ENCODE data around the gene FOXK2.

DNA sequence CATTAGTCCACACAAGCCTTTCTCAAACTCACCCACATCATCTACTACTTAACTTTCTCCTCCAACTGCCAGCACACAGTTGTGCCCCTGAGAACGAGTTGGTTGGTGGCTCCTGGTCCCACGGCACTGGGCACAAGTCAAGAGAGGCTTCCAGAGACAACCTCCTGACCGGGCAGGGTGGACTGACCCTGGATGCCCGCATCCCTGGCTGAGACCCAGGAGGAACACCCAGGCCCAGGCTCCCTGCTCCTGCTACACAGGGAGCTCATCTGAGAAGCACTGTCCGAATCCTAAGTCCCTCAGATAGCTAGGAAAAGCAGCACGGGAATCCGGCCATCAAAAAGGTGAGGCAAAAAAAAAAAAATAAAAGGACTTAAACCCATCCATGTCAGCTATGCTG is 99.7 kb downstream of the FOXK2 start:
- TF ChIP-seq, protein P1, sequence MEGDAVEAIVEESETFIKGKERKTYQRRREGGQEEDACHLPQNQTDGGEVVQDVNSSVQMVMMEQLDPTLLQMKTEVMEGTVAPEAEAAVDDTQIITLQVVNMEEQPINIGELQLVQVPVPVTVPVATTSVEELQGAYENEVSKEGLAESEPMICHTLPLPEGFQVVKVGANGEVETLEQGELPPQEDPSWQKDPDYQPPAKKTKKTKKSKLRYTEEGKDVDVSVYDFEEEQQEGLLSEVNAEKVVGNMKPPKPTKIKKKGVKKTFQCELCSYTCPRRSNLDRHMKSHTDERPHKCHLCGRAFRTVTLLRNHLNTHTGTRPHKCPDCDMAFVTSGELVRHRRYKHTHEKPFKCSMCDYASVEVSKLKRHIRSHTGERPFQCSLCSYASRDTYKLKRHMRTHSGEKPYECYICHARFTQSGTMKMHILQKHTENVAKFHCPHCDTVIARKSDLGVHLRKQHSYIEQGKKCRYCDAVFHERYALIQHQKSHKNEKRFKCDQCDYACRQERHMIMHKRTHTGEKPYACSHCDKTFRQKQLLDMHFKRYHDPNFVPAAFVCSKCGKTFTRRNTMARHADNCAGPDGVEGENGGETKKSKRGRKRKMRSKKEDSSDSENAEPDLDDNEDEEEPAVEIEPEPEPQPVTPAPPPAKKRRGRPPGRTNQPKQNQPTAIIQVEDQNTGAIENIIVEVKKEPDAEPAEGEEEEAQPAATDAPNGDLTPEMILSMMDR (IDR thresholded peaks at IDR 0.05) = no peak
- TF ChIP-seq POLR2AphosphoS5 (IDR thresholded peaks at IDR 0.05) (no peak), POLR2A (IDR thresholded peaks at IDR 0.05; ENCODE audit: low read depth) (no peak), EP300 (IDR thresholded peaks at IDR 0.05) (no peak)

All from esophagus muscularis mucosa (tissue), 4 donors.